ENCODE measurements around the gene SMURF1.

Gene SMURF1

GRCh38 chr7:99098824-99099498, 44.9 kb downstream of the SMURF1 start:
- no peak for DNase-seq

GRCh38 chr7:99098286-99098823, 45.6 kb downstream of the SMURF1 start:
- no peak for DNase-seq

GRCh38 chr7:99097730-99098129, 46.2 kb downstream of the SMURF1 start:
- DNase-seq, result no peak

GRCh38 chr7:99096124-99096887, 47.6 kb downstream of the SMURF1 start:
- no peak for DNase-seq

- no peak for DNase-seq
Observed at GRCh38 chr7:99095698-99096097, 48.2 kb downstream of the SMURF1 start.

- no peak for DNase-seq
Observed at GRCh38 chr7:99094401-99094800, 49.5 kb downstream of the SMURF1 start.

GRCh38 chr7:99092064-99092720, 51.7 kb downstream of the SMURF1 start:
- DNase-seq, result peak in 11 of 58 donors; percentile 12 to 53 (median 37)

GRCh38 chr7:99090771-99091542, 53.0 kb downstream of the SMURF1 start:
- DNase-seq, result no peak

- DNase-seq, result no peak
Observed at GRCh38 chr7:99089914-99090629, 53.8 kb downstream of the SMURF1 start.

- no peak for DNase-seq
Observed at GRCh38 chr7:99086944-99087343, 57.0 kb downstream of the SMURF1 start.

GRCh38 chr7:99086532-99086931, 57.4 kb downstream of the SMURF1 start:
- DNase-seq, result no peak

- no peak for DNase-seq
Observed at GRCh38 chr7:99083733-99084132, 60.2 kb downstream of the SMURF1 start.

- no peak for DNase-seq
Observed at GRCh38 chr7:99083068-99083651, 60.7 kb downstream of the SMURF1 start.

- DNase-seq, result no peak
Observed at GRCh38 chr7:99080679-99081078, 63.2 kb downstream of the SMURF1 start.

- peak in 7 of 58 donors; percentile 6 to 39 (median 13) for DNase-seq
Observed at GRCh38 chr7:99079104-99079503, 64.8 kb downstream of the SMURF1 start.

- peak in 2 of 58 donors; percentile 12 to 15 for DNase-seq
Observed at GRCh38 chr7:99078416-99078815, 65.5 kb downstream of the SMURF1 start.

- no peak for DNase-seq
Observed at GRCh38 chr7:99076615-99077014, 67.3 kb downstream of the SMURF1 start.

- no peak for DNase-seq
Observed at GRCh38 chr7:99073839-99074446, 70.0 kb downstream of the SMURF1 start.

GRCh38 chr7:99072126-99072525, 71.8 kb downstream of the SMURF1 start:
- DNase-seq, result no peak

- no peak for DNase-seq
Observed at GRCh38 chr7:99070361-99070760, 73.5 kb downstream of the SMURF1 start.

Measured in anterior cingulate cortex (tissue), 58 donors.